ACC112 (cell line): Measurements from ENCODE around the gene SLCO3A1.

Source experiments
- H2AFZ ChIP-seq: fragments of 200-600 bp; sonication (generic); one replicate; pipeline ENCODE4 v1.6.0; 2017; ENCODE audit warnings: antibody characterized with exemption, low read length; ENCODE audit not compliant: unreplicated experiment
- H3K27ac ChIP-seq: fragments of 200-600 bp; sonication (generic); 2 replicates; pipeline ENCODE4 v1.5.1; 2014; ENCODE audit warnings: low read depth, mild to moderate bottlenecking, antibody characterized with exemption, low read length, moderate library complexity
- H3K27me3 ChIP-seq: fragments of 200-600 bp; sonication (generic); 2 replicates; pipeline ENCODE4 v1.6.1; 2014; ENCODE audit warnings: mild to moderate bottlenecking, antibody characterized with exemption, low read length, moderate library complexity, mixed read lengths; ENCODE audit not compliant: insufficient read depth
- H3K36me3 ChIP-seq: fragments of 200-600 bp; sonication (generic); 2 replicates; pipeline ENCODE4 v1.6.1; 2016; ENCODE audit warnings: mild to moderate bottlenecking, antibody characterized with exemption, low read length, moderate library complexity, mixed read lengths; ENCODE audit not compliant: insufficient read depth
- H3K4me1 ChIP-seq: fragments of 200-600 bp; sonication (generic); one replicate; pipeline ENCODE4 v1.6.1; 2016; ENCODE audit warnings: low read length, mixed read lengths; ENCODE audit not compliant: insufficient read depth, unreplicated experiment, control insufficient read depth
- H3K4me3 ChIP-seq: fragments of 200-600 bp; sonication (generic); 2 replicates; pipeline ENCODE4 v1.5.1; 2014; ENCODE audit warnings: mild to moderate bottlenecking, low read depth, low read length
- H3K79me2 ChIP-seq: fragments of 200-600 bp; sonication (generic); one replicate; pipeline ENCODE4 v1.6.0; 2016; ENCODE audit warnings: low read length; ENCODE audit not compliant: control insufficient read depth, unreplicated experiment, insufficient read depth

SLCO3A1 gene

DNA sequence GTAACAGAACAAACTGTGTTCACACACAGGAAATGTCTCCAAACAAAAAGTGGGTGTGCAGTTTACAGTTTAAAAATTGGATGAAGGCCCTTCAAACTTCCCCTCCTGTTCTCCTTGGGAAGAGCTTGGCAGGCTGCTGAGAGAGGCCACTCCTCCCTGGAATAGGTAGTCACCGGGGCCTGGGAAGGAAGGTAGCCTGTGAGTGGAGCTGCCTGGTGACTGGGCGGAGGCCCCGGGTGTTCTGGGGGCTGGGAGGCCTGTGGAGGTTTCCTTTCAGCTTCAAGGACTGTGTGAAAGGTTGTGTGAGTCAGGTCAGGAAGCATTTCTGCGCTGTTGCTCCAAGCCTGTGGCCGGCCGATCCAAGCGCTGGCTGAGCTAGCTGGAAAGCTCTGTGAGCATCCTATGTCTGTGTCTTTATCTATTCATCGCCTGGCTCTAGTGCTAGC is 14.1 kb downstream of the SLCO3A1 start:
- Histone ChIP-seq H3K27ac (peak overlapping the region; percentile 84), H3K36me3 (no peaks in the 10 kb centered on the region), H3K79me2 (peaks cover 28% of the 10 kb centered on the region), H3K4me3 (peak overlapping the region; percentile 48), H2AFZ (no peak overlapping the region), H3K27me3 (no peaks in the 10 kb centered on the region), H3K4me1 (peaks cover 33% of the 10 kb centered on the region)

DNA sequence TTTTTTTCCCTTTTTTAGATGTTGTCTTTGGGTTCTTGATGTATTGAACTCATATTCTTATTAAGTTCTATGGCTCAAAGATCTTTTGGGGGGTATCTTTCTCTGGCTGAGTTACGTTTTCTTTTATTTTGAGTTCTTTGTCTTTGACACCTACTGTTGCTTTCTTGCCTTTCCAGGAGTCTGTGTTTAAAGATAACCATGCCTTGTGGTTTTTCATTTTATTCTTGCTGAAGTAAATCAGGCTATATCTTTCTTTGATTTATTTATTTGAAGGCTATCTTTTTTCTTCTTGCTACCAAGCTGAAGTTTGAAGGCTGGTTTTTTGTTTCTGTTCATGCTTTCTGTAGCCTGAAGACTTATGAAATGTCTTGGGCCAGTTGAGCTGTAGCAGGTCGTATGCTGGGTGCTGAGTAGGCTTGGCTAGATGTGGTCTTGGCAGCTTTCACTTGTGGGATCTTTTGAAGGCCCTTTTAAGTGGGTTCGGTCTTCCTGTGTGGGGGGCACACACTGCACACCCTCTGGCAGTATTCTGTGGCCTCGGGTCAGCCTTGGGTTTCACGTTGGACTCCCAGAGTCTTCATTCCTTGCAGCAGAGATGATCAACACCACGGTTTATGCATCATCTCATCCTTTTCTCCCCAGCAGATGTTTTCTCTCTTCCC is 17.5 kb downstream of the SLCO3A1 start:
- H3K4me3 ChIP-seq, result no peak overlapping the region
- H3K27ac ChIP-seq, result no peak overlapping the region
- H2AFZ ChIP-seq, result no peak overlapping the region
- H3K79me2 ChIP-seq, result peaks cover 16% of the 10 kb centered on the region
- H3K36me3 ChIP-seq, result no peaks in the 10 kb centered on the region
- no peaks in the 10 kb centered on the region for H3K27me3 ChIP-seq
- peaks cover 25% of the 10 kb centered on the region for H3K4me1 ChIP-seq

DNA sequence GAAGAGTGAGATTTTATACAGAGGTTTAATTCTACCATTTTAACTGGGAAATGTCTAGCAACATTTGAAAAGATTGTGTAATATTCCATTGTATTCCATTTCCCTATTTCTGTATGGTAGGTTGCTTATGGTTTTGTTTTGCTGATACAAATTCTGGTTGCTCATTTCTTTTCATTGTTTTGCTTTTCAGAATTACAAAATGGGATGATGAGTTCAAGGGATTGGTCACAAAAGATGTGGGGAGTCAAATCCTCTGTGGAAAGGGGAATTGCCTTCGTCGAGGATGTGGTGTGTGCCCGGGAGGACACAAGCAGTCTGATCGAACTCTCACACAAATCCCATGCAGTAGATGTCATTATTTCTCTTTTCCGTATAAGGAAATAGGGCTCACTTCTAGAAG is 18.3 kb downstream of the SLCO3A1 start:
- no peaks in the 10 kb centered on the region for H3K27me3 ChIP-seq
- no peaks in the 10 kb centered on the region for H3K36me3 ChIP-seq
- H3K4me1 ChIP-seq, result peaks cover 16% of the 10 kb centered on the region
- no peak overlapping the region for H3K27ac ChIP-seq
- H3K79me2 ChIP-seq, result peaks cover 14% of the 10 kb centered on the region
- no peak overlapping the region for H3K4me3 ChIP-seq
- H2AFZ ChIP-seq, result no peak overlapping the region

GRCh38 chr15:91872356-91873137 is 19.0 kb downstream of the SLCO3A1 start:
- Histone ChIP-seq H3K36me3 (no peaks in the 10 kb centered on the region), H3K27ac (no peak overlapping the region), H3K79me2 (peaks cover 14% of the 10 kb centered on the region), H3K27me3 (no peaks in the 10 kb centered on the region), H3K4me3 (no peak overlapping the region), H3K4me1 (peaks cover 9% of the 10 kb centered on the region), H2AFZ (no peak overlapping the region)

GRCh38 chr15:91873138-91873536 is 19.6 kb downstream of the SLCO3A1 start:
- Histone ChIP-seq H3K27ac (no peak overlapping the region), H3K79me2 (peaks cover 16% of the 10 kb centered on the region), H3K27me3 (no peaks in the 10 kb centered on the region), H3K36me3 (no peaks in the 10 kb centered on the region), H3K4me3 (no peak overlapping the region), H3K4me1 (peaks cover 5% of the 10 kb centered on the region), H2AFZ (no peak overlapping the region)

GRCh38 chr15:91874171-91874570 is 20.7 kb downstream of the SLCO3A1 start:
- Histone ChIP-seq H3K27ac (no peak overlapping the region), H2AFZ (no peak overlapping the region), H3K79me2 (peaks cover 12% of the 10 kb centered on the region), H3K27me3 (no peaks in the 10 kb centered on the region), H3K36me3 (no peaks in the 10 kb centered on the region), H3K4me3 (no peak overlapping the region), H3K4me1 (no peaks in the 10 kb centered on the region)

DNA sequence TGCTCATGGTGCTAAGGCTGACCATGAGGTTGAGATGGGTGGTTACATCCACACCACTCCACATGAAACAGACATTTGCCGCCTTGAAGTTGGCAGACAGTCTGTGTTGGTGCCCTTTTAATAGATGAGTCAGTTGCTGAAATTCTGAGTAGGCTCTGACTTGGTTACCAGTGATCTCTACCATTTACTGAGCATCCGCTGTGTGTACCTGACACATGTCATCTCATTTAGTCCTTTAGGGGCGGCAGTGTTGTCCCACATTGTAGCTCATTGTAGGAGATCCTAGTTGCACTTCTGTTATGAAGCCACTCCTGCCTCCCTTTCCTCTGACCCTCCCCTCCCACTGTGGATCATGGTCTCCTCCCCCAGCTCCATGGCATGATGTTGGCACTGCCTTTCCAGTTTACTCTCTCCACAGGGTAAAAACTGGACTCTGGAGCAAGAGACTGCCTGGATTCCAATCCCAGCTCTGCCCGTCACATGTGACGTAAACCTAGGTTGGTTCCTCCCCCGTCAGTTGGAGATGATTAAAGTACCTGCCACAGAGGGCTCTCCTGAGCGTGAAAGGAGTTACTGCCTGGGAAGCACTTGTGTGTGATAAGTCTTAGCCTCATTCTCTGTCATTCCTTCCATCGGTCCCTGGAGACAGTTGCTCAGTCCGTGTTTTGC is 21.6 kb downstream of the SLCO3A1 start:
- Histone ChIP-seq H3K4me3 (no peak overlapping the region), H3K4me1 (no peaks in the 10 kb centered on the region), H3K27me3 (no peaks in the 10 kb centered on the region), H3K27ac (no peak overlapping the region), H3K36me3 (no peaks in the 10 kb centered on the region), H2AFZ (no peak overlapping the region), H3K79me2 (peaks cover 7% of the 10 kb centered on the region)

DNA sequence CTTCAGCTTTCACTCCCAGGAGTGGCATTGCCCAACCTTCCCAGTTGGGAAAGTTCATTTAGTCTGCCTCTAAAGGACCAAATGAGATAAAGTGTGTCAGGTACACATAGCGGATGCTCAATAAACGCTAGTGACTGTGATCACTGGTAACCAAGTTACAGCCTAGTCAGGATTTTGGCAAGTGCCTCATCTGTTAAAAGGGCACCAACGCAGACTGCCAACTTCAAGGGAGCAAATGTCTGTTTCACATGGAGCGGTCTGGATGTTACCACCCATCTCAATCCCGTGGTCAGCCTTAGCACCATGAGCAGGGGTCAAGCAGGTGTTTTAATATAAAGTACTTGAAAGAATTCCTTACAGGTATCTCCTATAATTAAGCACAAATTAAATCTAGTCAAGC is 22.7 kb downstream of the SLCO3A1 start:
- Histone ChIP-seq H2AFZ (no peak overlapping the region), H3K79me2 (peaks cover 3% of the 10 kb centered on the region), H3K4me1 (no peaks in the 10 kb centered on the region), H3K36me3 (no peaks in the 10 kb centered on the region), H3K4me3 (no peak overlapping the region), H3K27ac (no peak overlapping the region), H3K27me3 (no peaks in the 10 kb centered on the region)

- no peaks in the 10 kb centered on the region for H3K27me3 ChIP-seq
- no peak overlapping the region for H2AFZ ChIP-seq
Observed at GRCh38 chr15:91878319-91878870, 24.9 kb downstream of the SLCO3A1 start.

DNA sequence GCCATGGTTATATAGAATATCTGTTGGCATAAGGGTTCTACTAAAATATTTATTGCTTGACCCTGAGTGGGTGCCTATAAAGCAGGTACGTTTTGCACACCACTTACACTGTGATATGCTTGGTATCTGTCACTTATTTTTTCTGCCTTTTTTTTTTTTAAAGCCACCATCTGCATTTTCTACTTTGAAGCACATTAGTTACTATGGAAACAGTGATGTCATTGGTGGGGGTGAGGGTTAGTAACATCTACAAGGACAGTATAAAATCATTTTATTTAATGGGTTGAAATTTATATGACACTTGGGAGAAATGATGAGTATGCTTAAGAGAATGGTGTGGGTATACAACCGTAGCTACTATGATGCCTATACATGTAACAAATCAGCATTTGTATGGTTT is 25.6 kb downstream of the SLCO3A1 start:
- Histone ChIP-seq H3K36me3 (no peaks in the 10 kb centered on the region), H3K79me2 (peaks cover 5% of the 10 kb centered on the region), H3K4me1 (no peaks in the 10 kb centered on the region), H3K4me3 (no peak overlapping the region), H3K27me3 (no peaks in the 10 kb centered on the region), H2AFZ (no peak overlapping the region), H3K27ac (no peak overlapping the region)

More at GRCh38 chr15:91878319-91878870, 24.9 kb downstream of the SLCO3A1 start:
- Histone ChIP-seq H3K4me3 (no peak overlapping the region), H3K79me2 (peaks cover 5% of the 10 kb centered on the region), H3K27ac (no peak overlapping the region), H3K4me1 (no peaks in the 10 kb centered on the region), H3K36me3 (no peaks in the 10 kb centered on the region)
